ENCODE measurements around the gene GART. TPM values are rescaled to one million over a fixed set of nuclear protein-coding genes. Genes with fewer than 3 reads are reported as not detected.
"Not testable (repeated sequence)": the region's sequence is repeated elsewhere in the genome, so short reads cannot be mapped to it uniquely, and the experiment has no call there.

The GART gene
- total RNA-seq, result 100 to 1,000 TPM; 161 to 187 TPM

GRCh38 chr21:33541756-33542639 lies at the start of gene GART:
GART (minus strand) TSS chr21:33542117; CDS start chr21:33539315, 2,802 bp downstream.
- ATAC-seq (peak; percentile 71 to 75), DNase-seq (ENCODE audit: low spot score in 2 of 2) (peak; percentile 84 to 90)
- peaks cover 0 to 6% of the 10 kb centered on the region in 2 donors for H3K9me3 Mint-ChIP-seq
- peaks cover 50 to 72% of the 10 kb centered on the region in 2 donors for H3K36me3 Mint-ChIP-seq
- H3K27ac Mint-ChIP-seq, result peak within 1 kb of the TSS; percentile 99 to 100

- ATAC-seq, result peak; percentile 97 to 98
- peak; percentile 93 to 95 for DNase-seq (ENCODE audit: low spot score in 2 of 2)
- peaks cover 12% of the 10 kb centered on the region in 2 donors for H3K36me3 Mint-ChIP-seq
- H3K9me3 Mint-ChIP-seq, result no peaks in the 10 kb centered on the region
- H3K27ac Mint-ChIP-seq, result peak within 1 kb of the TSS; percentile 88 to 91
Measured at GRCh38 chr21:33588485-33589335, 46.8 kb upstream of the GART start, which contains the start of gene DONSON. DONSON (minus strand) TSS chr21:33588684; CDS start chr21:33588641, 43 bp downstream.

DNA sequence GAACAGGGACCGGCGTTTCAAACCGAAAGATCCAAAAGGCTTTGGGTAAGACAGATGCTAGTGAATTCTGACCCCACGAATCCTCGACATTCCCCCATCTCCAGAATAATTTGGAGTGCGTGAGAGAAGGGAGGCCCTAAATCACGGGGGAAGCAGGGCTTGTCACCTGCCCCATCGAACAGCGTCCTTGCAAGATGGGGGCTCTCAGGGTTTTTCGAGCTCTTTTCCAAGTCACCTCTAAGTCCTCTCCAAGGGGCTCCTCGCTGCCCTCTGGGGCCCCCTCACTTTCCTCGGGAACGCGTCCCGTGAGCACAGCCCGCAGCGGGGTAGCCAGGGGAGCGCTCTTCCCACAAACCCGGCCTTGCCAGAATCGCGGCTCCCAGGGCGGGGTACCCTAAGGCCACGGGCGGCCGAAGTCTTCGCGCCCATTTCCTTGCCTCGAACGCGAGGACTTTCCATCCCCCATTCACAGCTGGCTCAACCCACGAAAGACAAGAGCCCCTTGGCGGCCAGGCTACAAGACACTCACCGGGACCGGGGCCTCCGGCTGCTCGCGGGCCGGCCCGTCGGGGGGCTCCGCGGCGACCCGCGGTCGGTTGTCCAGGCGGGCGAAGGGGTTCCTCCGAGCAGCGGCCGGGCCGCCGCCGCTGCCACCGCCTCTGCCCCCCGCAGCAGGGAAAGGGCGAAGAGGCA lies 46.0 kb upstream of the GART start:
- DNase-seq (ENCODE audit: low spot score in 2 of 2) (peak; percentile 28 to 62), ATAC-seq (peak; percentile 23 to 28)
- H3K27ac Mint-ChIP-seq, result peak overlapping the region; percentile 88 to 91
- H3K9me3 Mint-ChIP-seq, result no peaks in the 10 kb centered on the region
- peaks cover 12% of the 10 kb centered on the region in 2 donors for H3K36me3 Mint-ChIP-seq

DNA sequence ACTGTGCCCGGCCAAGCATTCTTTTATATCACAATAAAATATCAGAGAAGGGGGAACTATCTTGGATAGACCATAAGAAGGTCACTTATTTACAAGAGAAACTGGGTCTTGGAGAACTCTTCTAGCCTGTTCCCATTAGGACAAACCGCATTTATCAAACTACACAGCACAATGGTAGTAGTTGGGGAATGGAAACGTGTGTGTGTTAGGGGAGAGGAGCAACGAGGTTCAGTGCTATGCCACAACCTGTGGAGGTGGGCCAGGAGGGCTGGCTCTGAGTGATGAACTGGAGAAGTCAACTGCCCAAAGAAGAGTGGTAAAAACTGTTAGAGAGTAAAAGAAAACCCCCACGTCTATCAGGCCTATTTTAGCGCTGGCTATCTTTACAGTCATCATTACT lies 45.0 kb upstream of the GART start:
- no peak for DNase-seq (ENCODE audit: low spot score in 2 of 2)
- no peak for ATAC-seq
- Mint-ChIP-seq H3K36me3 (peaks cover 12 to 14% of the 10 kb centered on the region in 2 donors), H3K27ac (peak overlapping the region in 1 of 2 donors; percentile 14), H3K9me3 (no peaks in the 10 kb centered on the region)

DNA sequence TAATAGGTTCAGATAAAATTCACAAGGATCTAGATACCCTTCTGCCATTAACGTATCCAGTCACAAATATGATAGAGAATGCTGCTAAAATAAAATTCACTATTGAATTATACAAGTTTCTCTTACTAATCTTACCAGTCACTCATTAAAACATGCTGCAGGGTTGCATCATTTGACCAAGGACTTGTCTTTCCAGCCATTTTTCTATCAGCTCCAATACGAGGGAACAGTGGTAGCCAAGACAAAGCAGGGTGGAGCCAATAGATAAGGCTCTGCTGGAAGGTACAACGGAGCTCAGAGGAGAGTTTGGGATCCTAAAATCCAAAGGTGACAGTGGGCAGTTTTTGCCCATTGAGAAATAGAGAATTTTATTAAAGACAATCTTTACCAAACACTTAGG lies 42.5 kb upstream of the GART start:
- ATAC-seq (no peak), DNase-seq (ENCODE audit: low spot score in 2 of 2) (no peak)
- Mint-ChIP-seq H3K27ac (no peak overlapping the region), H3K36me3 (peaks cover 12 to 16% of the 10 kb centered on the region in 2 donors), H3K9me3 (no peaks in the 10 kb centered on the region)

GRCh38 chr21:33578959-33579542 lies 37.1 kb upstream of the GART start:
- peaks cover 5 to 11% of the 10 kb centered on the region in 2 donors for H3K36me3 Mint-ChIP-seq
- no peaks in the 10 kb centered on the region for H3K9me3 Mint-ChIP-seq
- ATAC-seq, result peak; percentile 29 to 34
- no peak for DNase-seq (ENCODE audit: low spot score in 2 of 2)
- peak overlapping the region; percentile 65 to 68 for H3K27ac Mint-ChIP-seq

- peak overlapping the region in 1 of 2 donors; percentile 44 for H3K27ac Mint-ChIP-seq
Measured at GRCh38 chr21:33578214-33578613, 36.3 kb upstream of the GART start.

GRCh38 chr21:33576741-33577141 lies 34.8 kb upstream of the GART start:
- DNase-seq (ENCODE audit: low spot score in 2 of 2); H3K9me3 Mint-ChIP-seq; H3K27ac Mint-ChIP-seq; ATAC-seq: not testable (repeated sequence)
- H3K36me3 Mint-ChIP-seq, result peaks cover under 1 to 11% of the 10 kb centered on the region in 2 donors

More at GRCh38 chr21:33578214-33578613, 36.3 kb upstream of the GART start:
- no peak for DNase-seq (ENCODE audit: low spot score in 2 of 2)
- ATAC-seq, result no peak
- Mint-ChIP-seq H3K9me3 (no peaks in the 10 kb centered on the region), H3K36me3 (peaks cover 5 to 11% of the 10 kb centered on the region in 2 donors)

DNA sequence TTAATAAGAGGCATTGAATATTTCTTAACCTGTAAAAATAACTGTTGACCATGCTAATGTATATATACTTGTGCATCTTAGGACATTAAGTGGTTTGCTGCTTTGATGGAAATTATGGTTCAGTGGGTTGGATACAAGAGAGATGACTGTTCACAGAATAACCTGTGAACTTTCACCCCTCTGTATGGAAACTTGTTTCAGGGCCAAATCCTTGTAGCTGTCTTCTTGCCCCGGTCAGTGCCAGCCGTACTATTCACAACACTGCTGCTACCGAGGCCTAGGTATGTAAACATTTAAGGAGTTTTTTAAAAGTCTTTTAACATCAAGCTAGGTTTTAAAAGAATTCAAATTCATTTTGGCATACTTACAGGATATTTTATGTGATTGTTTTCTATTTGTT lies 30.4 kb upstream of the GART start:
- Mint-ChIP-seq H3K9me3 (no peaks in the 10 kb centered on the region), H3K27ac (no peak overlapping the region), H3K36me3 (peaks cover 0 to 13% of the 10 kb centered on the region in 2 donors)
- no peak for ATAC-seq
- DNase-seq (ENCODE audit: low spot score in 2 of 2), result no peak

- H3K9me3 Mint-ChIP-seq, result no peaks in the 10 kb centered on the region
- DNase-seq (ENCODE audit: low spot score in 2 of 2) (no peak), ATAC-seq (no peak)
- H3K27ac Mint-ChIP-seq, result peak overlapping the region in 1 of 2 donors; percentile 17
- peaks cover 0 to 13% of the 10 kb centered on the region in 2 donors for H3K36me3 Mint-ChIP-seq
Measured at GRCh38 chr21:33569991-33570390, 28.1 kb upstream of the GART start.

- no peaks in the 10 kb centered on the region for H3K9me3 Mint-ChIP-seq
- ATAC-seq (no peak), DNase-seq (ENCODE audit: low spot score in 2 of 2) (no peak)
- peak overlapping the region in 1 of 2 donors; percentile 59 for H3K27ac Mint-ChIP-seq
- H3K36me3 Mint-ChIP-seq, result peaks cover 0 to 8% of the 10 kb centered on the region in 2 donors
Measured at GRCh38 chr21:33568448-33568847, 26.5 kb upstream of the GART start.

GRCh38 chr21:33567914-33568313 lies 26.0 kb upstream of the GART start:
- H3K27ac Mint-ChIP-seq, result peak overlapping the region; percentile 59 to 84
- H3K9me3 Mint-ChIP-seq, result no peaks in the 10 kb centered on the region
- DNase-seq (ENCODE audit: low spot score in 2 of 2), result no peak
- ATAC-seq, result no peak
- H3K36me3 Mint-ChIP-seq, result peaks cover 0 to 9% of the 10 kb centered on the region in 2 donors

GRCh38 chr21:33566514-33566913 lies 24.6 kb upstream of the GART start:
- DNase-seq (ENCODE audit: low spot score in 2 of 2), result no peak
- Mint-ChIP-seq H3K36me3 (peaks cover 0 to 15% of the 10 kb centered on the region in 2 donors), H3K9me3 (no peaks in the 10 kb centered on the region), H3K27ac (peak overlapping the region in 1 of 2 donors; percentile 24)
- peak in 1 of 2 donors; percentile 46 for ATAC-seq

GRCh38 chr21:33562389-33562788 lies 20.5 kb upstream of the GART start:
- H3K27ac Mint-ChIP-seq, result no peak overlapping the region
- H3K36me3 Mint-ChIP-seq, result peaks cover 13 to 38% of the 10 kb centered on the region in 2 donors
- H3K9me3 Mint-ChIP-seq, result no peaks in the 10 kb centered on the region
- no peak for ATAC-seq
- DNase-seq (ENCODE audit: low spot score in 2 of 2), result no peak

DNA sequence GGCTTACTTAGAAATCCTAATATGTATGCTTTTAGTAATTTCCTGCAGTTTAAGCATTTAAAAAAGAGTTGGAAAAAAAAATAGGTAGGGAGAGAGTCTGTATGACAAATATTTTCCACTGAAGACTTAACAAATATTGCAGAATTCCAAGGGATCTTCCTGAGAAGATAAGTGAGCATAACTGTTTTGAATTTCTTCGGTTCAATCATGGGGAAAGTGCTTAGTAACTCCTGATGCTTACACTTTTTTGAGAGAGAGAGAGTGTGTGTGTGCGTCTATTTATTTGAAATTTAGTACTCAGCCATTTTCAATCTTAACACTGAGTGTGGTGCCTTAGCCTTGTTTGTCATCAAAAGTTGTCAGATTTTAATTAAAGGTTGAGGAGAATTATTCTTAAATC lies 19.5 kb upstream of the GART start:
- DNase-seq (ENCODE audit: low spot score in 2 of 2) (no peak), ATAC-seq (no peak)
- Mint-ChIP-seq H3K9me3 (no peaks in the 10 kb centered on the region), H3K27ac (no peak overlapping the region), H3K36me3 (peaks cover 20 to 48% of the 10 kb centered on the region in 2 donors)

- H3K36me3 Mint-ChIP-seq, result peaks cover 24 to 52% of the 10 kb centered on the region in 2 donors
- no peak overlapping the region for H3K27ac Mint-ChIP-seq
- ATAC-seq, result no peak
- DNase-seq (ENCODE audit: low spot score in 2 of 2), result no peak
- H3K9me3 Mint-ChIP-seq, result no peaks in the 10 kb centered on the region
Measured at GRCh38 chr21:33560965-33561364, 19.0 kb upstream of the GART start.

All from activated naive CD4-positive, alpha-beta T cell treated with anti-CD3 and anti-CD28 coated beads, Interleukin-2, amount 50 U/mL, for 72 hours (primary cell).